A549 (cell line): ENCODE results near the gene RPL23. TPM values are rescaled to one million over a fixed set of nuclear protein-coding genes. Genes with fewer than 3 reads are reported as not detected.

Experiments
- ATAC-seq, 2 experiments: fragments of 200-7000 bp in 1 of 2; fragments of >200 bp in 1 of 2; cut with Nextera tagmentation in 1 of 2; cut with Tn5 transposase in 1 of 2; 3 replicates each; pipeline versions ENCODE4 v1.8.0 to v1.9.1; 2018 to 2020; ENCODE audit warnings: mild to moderate bottlenecking in 1 of 2, moderate library complexity in 1 of 2
- CTCF ChIA-PET: fragments of 300-600 bp; sonication (Branson Sonifier 250); formaldehyde crosslinking; extraction: SDS; loops from one replicate; lab custom pipeline; 2021; ENCODE audit warnings: antibody characterized with exemption, inconsistent platforms; lab: Yijun Ruan, JAX
- POLR2A ChIA-PET: fragments of 350-600 bp; formaldehyde crosslinking; extraction: SDS; loops from one replicate; lab custom pipeline; 2021; ENCODE audit warnings: antibody characterized with exemption, inconsistent platforms; lab: Yijun Ruan, JAX
- DNase-seq, 2 experiments: peaks; one replicate each; pipeline versions ENCODE4 v3.0.0 to v3.0.0-alpha.2; 2011 to 2016; ENCODE audit warnings: low read depth in 1 of 2, low spot score in 1 of 2
- FAIRE-seq: peaks from 2 replicates; lab custom pipeline; 2011; peaks lifted over from hg19 to GRCh38; lab: Jason Lieb, UNC
- H3K27ac ChIP-seq, 2 experiments: fragments of >200 bp; sonication (Bioruptor Twin); formaldehyde crosslinking; 3 replicates each; pipeline ENCODE4 v1.5.1; 2016 to 2017
- H3K4me1 ChIP-seq: fragments of >200 bp; sonication (Bioruptor Twin); formaldehyde crosslinking; 3 replicates; pipeline ENCODE4 v1.6.1; 2016
- H3K4me2 ChIP-seq: fragments of >200 bp; sonication (Bioruptor Twin); formaldehyde crosslinking; 3 replicates; pipeline ENCODE4 v1.6.1; 2016
- H3K4me3 ChIP-seq: fragments of >200 bp; sonication (Bioruptor Twin); formaldehyde crosslinking; 3 replicates; pipeline ENCODE4 v1.5.1; 2016
- H3K9me3 ChIP-seq: fragments of >200 bp; sonication (Bioruptor Twin); formaldehyde crosslinking; 3 replicates; pipeline ENCODE4 v1.6.1; 2016
- BHLHE40 ChIP-seq: IDR thresholded peaks from 2 replicates; pipeline ENCODE4 v1.6.1; 2012; ENCODE audit warnings: low read depth, low read length, inconsistent platforms
- CHD2 ChIP-seq: fragments of 150-350 bp; IDR thresholded peaks from 2 replicates; pipeline ENCODE4 v1.6.1; 2014; ENCODE audit warnings: low read length; ENCODE audit not compliant: partially characterized antibody
- EHF ChIP-seq: fragments of 250-450 bp; sonication (Bioruptor Pico); IDR thresholded peaks from 2 replicates; pipeline ENCODE4 v1.5.0; 2020; ENCODE audit warnings: mild to moderate bottlenecking
- EHMT2 ChIP-seq: fragments of 200-600 bp; sonication (generic); IDR thresholded peaks from 2 replicates; pipeline ENCODE4 v1.6.1; 2016; ENCODE audit warnings: antibody characterized with exemption, low read depth, mild to moderate bottlenecking, moderate library complexity
- FOSB ChIP-seq: fragments of 250-450 bp; sonication (Bioruptor Pico); IDR thresholded peaks from 2 replicates; pipeline ENCODE4 v1.5.0; 2020; ENCODE audit warnings: mild to moderate bottlenecking, moderate library complexity
- HOXB13 ChIP-seq: fragments of 250-450 bp; sonication (Bioruptor Pico); IDR thresholded peaks from 2 replicates; pipeline ENCODE4 v1.5.0; 2020; ENCODE audit warnings: low read depth, mild to moderate bottlenecking, moderate library complexity
- HOXB5 ChIP-seq: fragments of 250-450 bp; sonication (Bioruptor Pico); IDR thresholded peaks from 2 replicates; pipeline ENCODE4 v1.5.0; 2020; ENCODE audit warnings: mild to moderate bottlenecking, moderate library complexity
- JUNB ChIP-seq: fragments of >200 bp; sonication (Bioruptor Twin); formaldehyde crosslinking; IDR thresholded peaks from 2 replicates; pipeline ENCODE4 v1.6.1; 2016
- KDM1A ChIP-seq: fragments of 200-600 bp; sonication (generic); IDR thresholded peaks from 2 replicates; pipeline ENCODE4 v1.6.1; 2016; ENCODE audit warnings: low read depth, mild to moderate bottlenecking
- KDM5A ChIP-seq: fragments of 200-600 bp; sonication (generic); IDR thresholded peaks from 2 replicates; pipeline ENCODE4 v1.6.1; 2016; ENCODE audit warnings: antibody characterized with exemption, mild to moderate bottlenecking
- MAZ ChIP-seq: fragments of 150-350 bp; IDR thresholded peaks from 2 replicates; pipeline ENCODE4 v1.6.1; 2014; ENCODE audit warnings: antibody characterized with exemption, low read depth, low read length, borderline replicate concordance
- PHF8 ChIP-seq: fragments of 200-600 bp; sonication (generic); IDR thresholded peaks from 2 replicates; pipeline ENCODE4 v1.6.1; 2016; ENCODE audit warnings: low read depth, mild to moderate bottlenecking, antibody characterized with exemption, moderate library complexity, borderline replicate concordance
- POLR2AphosphoS2 ChIP-seq: conservative IDR thresholded peaks from 2 replicates; pipeline ENCODE4 v1.6.1; 2012; ENCODE audit warnings: low read length, improper control_type of control experiment, inconsistent platforms
- RARB ChIP-seq: fragments of 250-450 bp; sonication (Bioruptor Pico); IDR thresholded peaks from 2 replicates; pipeline ENCODE4 v1.8.0; 2021; ENCODE audit warnings: mild to moderate bottlenecking, moderate library complexity
- RFX5 ChIP-seq: fragments of 450-650 bp; IDR thresholded peaks from 2 replicates; pipeline ENCODE4 v1.7.1; 2014; ENCODE audit warnings: antibody characterized with exemption, mild to moderate bottlenecking, moderate library complexity
- SREBF2 ChIP-seq: fragments of 450-650 bp; IDR thresholded peaks from 2 replicates; pipeline ENCODE4 v1.6.1; 2014; ENCODE audit warnings: mild to moderate bottlenecking, moderate library complexity
- TP53 ChIP-seq: fragments of 250-450 bp; sonication (Bioruptor Pico); IDR thresholded peaks from 2 replicates; pipeline ENCODE4 v1.5.0; 2021; ENCODE audit warnings: mild to moderate bottlenecking, moderate library complexity
- ZFP36 ChIP-seq: fragments of 450-650 bp; IDR thresholded peaks from 2 replicates; pipeline ENCODE4 v1.6.1; 2014; ENCODE audit warnings: borderline replicate concordance; ENCODE audit not compliant: partially characterized antibody
- ZSCAN20 ChIP-seq: fragments of 250-450 bp; sonication (Bioruptor Pico); IDR thresholded peaks from 2 replicates; pipeline ENCODE4 v1.8.0; 2022; ENCODE audit warnings: mild to moderate bottlenecking, moderate library complexity
- WGBS: methylation state at CpG from one replicate; pipeline ENCODE4 v1.1.6; 2017; ENCODE audit errors: missing lambda C conversion rate; 5-methylcytosine and 5-hydroxymethylcytosine counted together
- polyA plus RNA-seq, 4 experiments: library from polyadenylated mRNA; depleted of rRNA in 3 of 4; stranded (reverse); fragments of >200 nt; fragmentation: RNase III in 1 of 4; extraction: RNeasy Plus Mini Kit Qiagen cat#74134 plus additional on column Dnase treatment in 1 of 4; gene quantifications; 2 replicates in 3 of 4; 3 replicates in 1 of 4; pipeline ENCODE4 v1.2.3, GENCODE V29; 2011 to 2017
- TF ChIP-seq, protein P1 (sequence below): fragments of 200-600 bp; sonication (generic); IDR thresholded peaks from 2 replicates; pipeline ENCODE4 v1.6.1; 2016; ENCODE audit warnings: antibody characterized with exemption, mild to moderate bottlenecking, moderate library complexity
- TF ChIP-seq, protein P2 (sequence below): fragments of >200 bp; sonication (Bioruptor Twin); formaldehyde crosslinking; IDR thresholded peaks from 3 replicates; pipeline ENCODE4 v1.5.1; 2016
- TF ChIP-seq, protein P3 (sequence below): fragments of 150-350 bp; IDR thresholded peaks from 2 replicates; pipeline ENCODE4 v1.6.1; 2014; ENCODE audit warnings: low read depth, mild to moderate bottlenecking, low read length
- TF ChIP-seq, protein P4 (sequence below): fragments of 250-450 bp; sonication (Bioruptor Pico); IDR thresholded peaks from 2 replicates; pipeline ENCODE4 v1.5.0; 2021; ENCODE audit warnings: mild to moderate bottlenecking, moderate library complexity, borderline replicate concordance

The RPL23 gene
- polyA plus RNA-seq, 2 of the 4 experiments (the other 2 are of a cell fraction), result 2,715 to 2,969 TPM

DNA sequence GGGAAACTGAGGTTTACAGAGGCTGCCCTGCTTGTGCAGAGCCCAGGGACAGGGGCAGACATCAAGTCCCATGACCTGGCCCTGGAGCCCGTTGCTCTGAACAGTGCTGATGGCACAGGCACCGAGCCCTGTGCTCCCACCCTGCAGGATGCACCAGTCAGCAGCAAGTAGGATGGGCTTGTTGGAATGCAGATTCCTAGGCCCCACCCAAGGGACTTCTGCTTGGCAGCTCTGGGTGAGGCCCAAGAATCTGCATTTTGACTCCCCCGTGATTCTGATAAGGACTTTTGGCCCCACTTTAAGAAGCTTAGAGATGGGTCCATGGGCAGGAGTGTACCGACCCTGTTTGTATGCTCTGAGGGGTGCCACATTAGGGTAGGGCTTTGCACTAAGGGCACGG lies 39.6 kb upstream of the RPL23 start:
- DNase-seq (no peak), FAIRE-seq (no peak)
- TF ChIP-seq HOXB13 (CRISPR knock-in tag), result no peak
- TF ChIP-seq, protein P1, sequence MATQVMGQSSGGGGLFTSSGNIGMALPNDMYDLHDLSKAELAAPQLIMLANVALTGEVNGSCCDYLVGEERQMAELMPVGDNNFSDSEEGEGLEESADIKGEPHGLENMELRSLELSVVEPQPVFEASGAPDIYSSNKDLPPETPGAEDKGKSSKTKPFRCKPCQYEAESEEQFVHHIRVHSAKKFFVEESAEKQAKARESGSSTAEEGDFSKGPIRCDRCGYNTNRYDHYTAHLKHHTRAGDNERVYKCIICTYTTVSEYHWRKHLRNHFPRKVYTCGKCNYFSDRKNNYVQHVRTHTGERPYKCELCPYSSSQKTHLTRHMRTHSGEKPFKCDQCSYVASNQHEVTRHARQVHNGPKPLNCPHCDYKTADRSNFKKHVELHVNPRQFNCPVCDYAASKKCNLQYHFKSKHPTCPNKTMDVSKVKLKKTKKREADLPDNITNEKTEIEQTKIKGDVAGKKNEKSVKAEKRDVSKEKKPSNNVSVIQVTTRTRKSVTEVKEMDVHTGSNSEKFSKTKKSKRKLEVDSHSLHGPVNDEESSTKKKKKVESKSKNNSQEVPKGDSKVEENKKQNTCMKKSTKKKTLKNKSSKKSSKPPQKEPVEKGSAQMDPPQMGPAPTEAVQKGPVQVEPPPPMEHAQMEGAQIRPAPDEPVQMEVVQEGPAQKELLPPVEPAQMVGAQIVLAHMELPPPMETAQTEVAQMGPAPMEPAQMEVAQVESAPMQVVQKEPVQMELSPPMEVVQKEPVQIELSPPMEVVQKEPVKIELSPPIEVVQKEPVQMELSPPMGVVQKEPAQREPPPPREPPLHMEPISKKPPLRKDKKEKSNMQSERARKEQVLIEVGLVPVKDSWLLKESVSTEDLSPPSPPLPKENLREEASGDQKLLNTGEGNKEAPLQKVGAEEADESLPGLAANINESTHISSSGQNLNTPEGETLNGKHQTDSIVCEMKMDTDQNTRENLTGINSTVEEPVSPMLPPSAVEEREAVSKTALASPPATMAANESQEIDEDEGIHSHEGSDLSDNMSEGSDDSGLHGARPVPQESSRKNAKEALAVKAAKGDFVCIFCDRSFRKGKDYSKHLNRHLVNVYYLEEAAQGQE, result no peak
- TF ChIP-seq BHLHE40, result no peak
- no peak for TF ChIP-seq RFX5
- no peak for TF ChIP-seq POLR2AphosphoS2
- no peak for TF ChIP-seq RARB (CRISPR knock-in tag)
- TF ChIP-seq MAZ, result no peak
- no peak for TF ChIP-seq KDM1A
- TF ChIP-seq ZFP36, result no peak
- no peak for TF ChIP-seq TP53 (CRISPR knock-in tag)
- TF ChIP-seq, protein P2, sequence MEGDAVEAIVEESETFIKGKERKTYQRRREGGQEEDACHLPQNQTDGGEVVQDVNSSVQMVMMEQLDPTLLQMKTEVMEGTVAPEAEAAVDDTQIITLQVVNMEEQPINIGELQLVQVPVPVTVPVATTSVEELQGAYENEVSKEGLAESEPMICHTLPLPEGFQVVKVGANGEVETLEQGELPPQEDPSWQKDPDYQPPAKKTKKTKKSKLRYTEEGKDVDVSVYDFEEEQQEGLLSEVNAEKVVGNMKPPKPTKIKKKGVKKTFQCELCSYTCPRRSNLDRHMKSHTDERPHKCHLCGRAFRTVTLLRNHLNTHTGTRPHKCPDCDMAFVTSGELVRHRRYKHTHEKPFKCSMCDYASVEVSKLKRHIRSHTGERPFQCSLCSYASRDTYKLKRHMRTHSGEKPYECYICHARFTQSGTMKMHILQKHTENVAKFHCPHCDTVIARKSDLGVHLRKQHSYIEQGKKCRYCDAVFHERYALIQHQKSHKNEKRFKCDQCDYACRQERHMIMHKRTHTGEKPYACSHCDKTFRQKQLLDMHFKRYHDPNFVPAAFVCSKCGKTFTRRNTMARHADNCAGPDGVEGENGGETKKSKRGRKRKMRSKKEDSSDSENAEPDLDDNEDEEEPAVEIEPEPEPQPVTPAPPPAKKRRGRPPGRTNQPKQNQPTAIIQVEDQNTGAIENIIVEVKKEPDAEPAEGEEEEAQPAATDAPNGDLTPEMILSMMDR, result no peak
- TF ChIP-seq, protein P3, sequence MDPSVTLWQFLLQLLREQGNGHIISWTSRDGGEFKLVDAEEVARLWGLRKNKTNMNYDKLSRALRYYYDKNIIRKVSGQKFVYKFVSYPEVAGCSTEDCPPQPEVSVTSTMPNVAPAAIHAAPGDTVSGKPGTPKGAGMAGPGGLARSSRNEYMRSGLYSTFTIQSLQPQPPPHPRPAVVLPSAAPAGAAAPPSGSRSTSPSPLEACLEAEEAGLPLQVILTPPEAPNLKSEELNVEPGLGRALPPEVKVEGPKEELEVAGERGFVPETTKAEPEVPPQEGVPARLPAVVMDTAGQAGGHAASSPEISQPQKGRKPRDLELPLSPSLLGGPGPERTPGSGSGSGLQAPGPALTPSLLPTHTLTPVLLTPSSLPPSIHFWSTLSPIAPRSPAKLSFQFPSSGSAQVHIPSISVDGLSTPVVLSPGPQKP, result no peak
- TF ChIP-seq, all 56 proteins: peak for 0
- H3K4me2 ChIP-seq, result no peak overlapping the region
- peaks cover 43% of the 10 kb centered on the region for H3K4me1 ChIP-seq
- H3K27ac ChIP-seq, result peak overlapping the region in 1 of 2 experiments; percentile 42; a peak in 2 of 6 replicates
- H3K4me3 ChIP-seq, result no peak overlapping the region
- WGBS, result 77% methylated on average over 4 of the region's 5 CpGs
- ChIA-PET CTCF (interaction anchor here (0.7 to 2.1 kb wide), 5 partner anchors 9 to 351 kb away, joined by 3 to 7 read pairs (median 3); partner anchors contain the start of gene LASP1), POLR2A (interaction anchor here (0.6 to 1.2 kb wide), 2 partner anchors 11 to 22 kb away, joined by 3 to 7 read pairs; no protein-coding TSS in a partner anchor)
- no peak; a peak in 1 of 6 replicates for ATAC-seq
- H3K9me3 ChIP-seq, result no peaks in the 10 kb centered on the region

DNA sequence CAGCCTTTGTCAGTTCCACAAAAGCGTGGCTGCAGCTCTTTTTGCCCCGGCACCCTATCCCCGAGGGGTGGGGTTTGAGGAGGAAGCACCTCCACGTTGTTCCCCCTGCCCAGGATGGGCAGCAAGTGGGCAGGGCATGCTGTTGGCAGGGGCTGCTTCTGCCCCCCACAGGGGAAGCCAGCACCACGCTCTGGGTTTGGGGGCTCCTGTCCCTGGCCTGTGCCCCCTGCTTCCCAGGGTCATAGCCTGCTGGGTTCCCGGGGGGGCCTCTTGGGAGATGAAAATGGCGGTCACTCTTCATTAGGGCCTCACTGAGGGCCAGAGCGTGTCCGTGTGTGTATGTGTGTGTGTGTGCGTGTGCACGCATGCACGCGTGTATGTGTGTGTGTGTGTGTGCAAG lies 39.1 kb upstream of the RPL23 start:
- ChIA-PET POLR2A (interaction anchor here (1.2 kb wide), 1 partner anchor 11 kb away, joined by 3 read pairs; no protein-coding TSS in a partner anchor), CTCF (interaction anchor here (1.3 to 2.1 kb wide), 2 partner anchors 10 to 21 kb away, joined by 4 to 7 read pairs; no protein-coding TSS in a partner anchor)
- no peaks in the 10 kb centered on the region for H3K9me3 ChIP-seq
- no peak for ATAC-seq
- WGBS, result 92% methylated on average over 11 of the region's 13 CpGs
- no peak overlapping the region for H3K27ac ChIP-seq
- no peak for FAIRE-seq
- H3K4me1 ChIP-seq, result peaks cover 41% of the 10 kb centered on the region
- H3K4me2 ChIP-seq, result no peak overlapping the region
- DNase-seq, result no peak
- no peak overlapping the region for H3K4me3 ChIP-seq
- no peak for TF ChIP-seq EHMT2
- no peak for TF ChIP-seq KDM5A

DNA sequence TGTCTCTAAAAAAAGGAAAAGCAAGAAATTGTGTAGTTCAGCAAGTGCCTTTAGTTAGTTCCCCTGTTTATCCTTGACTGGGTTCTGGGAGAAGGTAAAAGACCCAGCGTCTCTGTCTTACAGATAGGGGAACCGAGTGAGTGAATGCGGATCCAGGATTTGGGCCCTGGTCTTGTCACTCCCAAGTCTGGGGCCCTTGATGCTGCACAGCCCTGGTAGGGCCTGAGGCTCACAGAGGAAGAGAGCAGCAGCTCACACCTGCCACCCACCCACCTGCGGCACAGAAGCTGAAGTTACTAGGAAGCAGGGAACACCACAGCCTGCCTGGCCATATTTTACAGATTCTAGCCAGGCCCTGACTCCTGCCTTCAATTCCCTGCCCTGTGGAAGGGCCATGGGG lies 38.6 kb upstream of the RPL23 start:
- DNase-seq (no peak), FAIRE-seq (no peak), ATAC-seq (no peak)
- Histone ChIP-seq H3K4me3 (no peak overlapping the region), H3K9me3 (no peaks in the 10 kb centered on the region), H3K27ac (no peak overlapping the region), H3K4me2 (no peak overlapping the region), H3K4me1 (peaks cover 39% of the 10 kb centered on the region; the same call in 2 of the 3 replicates)
- WGBS, result 93% methylated on average over 4 of the region's 4 CpGs
- ChIA-PET CTCF (interaction anchor here (1.3 to 2.1 kb wide), 2 partner anchors 10 to 20 kb away, joined by 4 to 7 read pairs; no protein-coding TSS in a partner anchor), POLR2A (interaction anchor here (1.1 kb wide), 1 partner anchor 21 kb away, joined by 3 read pairs; no protein-coding TSS in a partner anchor)
- TF ChIP-seq KDM1A (no peak), SREBF2 (no peak), RFX5 (no peak), HOXB13 (CRISPR knock-in tag) (no peak), PHF8 (no peak), EHF (CRISPR knock-in tag) (no peak), CHD2 (no peak), HOXB5 (CRISPR knock-in tag) (no peak), ZSCAN20 (CRISPR knock-in tag) (no peak), FOSB (CRISPR knock-in tag) (no peak), JUNB (no peak), TP53 (CRISPR knock-in tag) (no peak), EHMT2 (no peak)
- TF ChIP-seq, protein P4, sequence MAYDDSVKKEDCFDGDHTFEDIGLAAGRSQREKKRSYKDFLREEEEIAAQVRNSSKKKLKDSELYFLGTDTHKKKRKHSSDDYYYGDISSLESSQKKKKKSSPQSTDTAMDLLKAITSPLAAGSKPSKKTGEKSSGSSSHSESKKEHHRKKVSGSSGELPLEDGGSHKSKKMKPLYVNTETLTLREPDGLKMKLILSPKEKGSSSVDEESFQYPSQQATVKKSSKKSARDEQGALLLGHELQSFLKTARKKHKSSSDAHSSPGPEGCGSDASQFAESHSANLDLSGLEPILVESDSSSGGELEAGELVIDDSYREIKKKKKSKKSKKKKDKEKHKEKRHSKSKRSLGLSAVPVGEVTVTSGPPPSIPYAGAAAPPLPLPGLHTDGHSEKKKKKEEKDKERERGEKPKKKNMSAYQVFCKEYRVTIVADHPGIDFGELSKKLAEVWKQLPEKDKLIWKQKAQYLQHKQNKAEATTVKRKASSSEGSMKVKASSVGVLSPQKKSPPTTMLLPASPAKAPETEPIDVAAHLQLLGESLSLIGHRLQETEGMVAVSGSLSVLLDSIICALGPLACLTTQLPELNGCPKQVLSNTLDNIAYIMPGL (CRISPR knock-in tag), result no peak
